ENCODE measurements around the gene PRR20G. TPM values are rescaled to one million over a fixed set of nuclear protein-coding genes. Genes with fewer than 3 reads are reported as not detected.

PRR20G gene
- total RNA-seq, 2 donors from 2014 or later: not detected

DNA sequence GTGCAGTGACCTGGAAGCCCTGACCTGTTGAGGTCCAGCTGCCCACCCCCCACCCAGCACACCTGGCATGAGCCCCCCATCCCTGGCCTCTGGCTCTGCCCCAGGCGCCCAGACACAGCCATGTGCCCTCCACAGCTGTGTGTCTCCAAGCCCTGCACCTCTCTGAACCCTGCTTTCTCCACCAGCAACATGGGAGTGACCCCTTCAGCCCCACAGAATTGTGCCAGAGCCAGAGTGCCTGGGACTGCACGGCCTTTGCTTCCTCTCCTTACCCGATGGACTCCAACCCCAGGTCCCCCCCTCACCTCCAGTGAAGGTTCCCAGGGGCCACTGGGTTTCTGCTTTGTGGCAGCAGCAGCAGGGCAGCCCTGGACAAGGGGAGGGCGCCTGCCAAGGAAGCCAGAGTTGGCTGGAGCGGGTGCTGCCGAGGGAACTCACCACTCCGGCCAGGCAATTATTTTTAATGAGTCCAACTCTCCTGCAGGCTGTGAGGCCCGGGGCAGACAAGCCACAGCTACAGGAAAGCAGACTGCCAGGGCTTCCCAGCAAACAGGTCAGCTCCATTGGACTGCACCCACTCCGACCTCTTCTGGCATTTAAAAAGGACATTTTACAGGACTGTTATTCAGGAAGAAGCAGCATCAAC, 24.1 kb downstream of the PRR20G start:
- Histone ChIP-seq H3K4me1 (no peaks in the 10 kb centered on the region), H3K27me3 (no peaks in the 10 kb centered on the region), H3K9ac (ENCODE audit: low read depth in 2 of 2, low read length in 2 of 2) (no peak overlapping the region), H3K4me3 (no peak overlapping the region), H3K9me3 (no peaks in the 10 kb centered on the region), H3K36me3 (no peaks in the 10 kb centered on the region), H3K27ac (no peak overlapping the region)
- no peak for DNase-seq
- TF ChIP-seq, protein P1, sequence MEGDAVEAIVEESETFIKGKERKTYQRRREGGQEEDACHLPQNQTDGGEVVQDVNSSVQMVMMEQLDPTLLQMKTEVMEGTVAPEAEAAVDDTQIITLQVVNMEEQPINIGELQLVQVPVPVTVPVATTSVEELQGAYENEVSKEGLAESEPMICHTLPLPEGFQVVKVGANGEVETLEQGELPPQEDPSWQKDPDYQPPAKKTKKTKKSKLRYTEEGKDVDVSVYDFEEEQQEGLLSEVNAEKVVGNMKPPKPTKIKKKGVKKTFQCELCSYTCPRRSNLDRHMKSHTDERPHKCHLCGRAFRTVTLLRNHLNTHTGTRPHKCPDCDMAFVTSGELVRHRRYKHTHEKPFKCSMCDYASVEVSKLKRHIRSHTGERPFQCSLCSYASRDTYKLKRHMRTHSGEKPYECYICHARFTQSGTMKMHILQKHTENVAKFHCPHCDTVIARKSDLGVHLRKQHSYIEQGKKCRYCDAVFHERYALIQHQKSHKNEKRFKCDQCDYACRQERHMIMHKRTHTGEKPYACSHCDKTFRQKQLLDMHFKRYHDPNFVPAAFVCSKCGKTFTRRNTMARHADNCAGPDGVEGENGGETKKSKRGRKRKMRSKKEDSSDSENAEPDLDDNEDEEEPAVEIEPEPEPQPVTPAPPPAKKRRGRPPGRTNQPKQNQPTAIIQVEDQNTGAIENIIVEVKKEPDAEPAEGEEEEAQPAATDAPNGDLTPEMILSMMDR (IDR thresholded peaks at IDR 0.05): no peak
- intact Hi-C loops (cut with DNase I): no loop called here

DNA sequence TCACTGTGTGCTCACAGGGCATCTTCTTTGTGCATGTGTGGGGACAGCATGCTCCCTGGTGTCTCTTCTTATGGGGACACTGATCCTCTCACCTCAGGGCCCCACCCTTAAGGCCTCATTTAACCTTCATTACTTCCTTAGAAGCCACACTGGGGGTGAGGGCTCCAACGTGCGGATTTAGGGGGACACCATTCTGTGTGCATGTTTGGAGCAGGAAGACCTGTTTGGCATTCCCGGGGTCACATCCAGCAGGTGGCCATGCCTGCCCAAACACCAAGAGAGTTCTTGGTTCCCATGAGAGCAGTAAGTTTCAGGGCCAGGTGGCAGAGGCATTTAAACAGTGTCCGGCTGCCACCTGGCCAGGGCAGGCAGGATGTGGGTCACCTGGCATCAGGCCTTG, 24.8 kb downstream of the PRR20G start:
- H3K4me3 ChIP-seq: no peak overlapping the region
- no peaks in the 10 kb centered on the region for H3K9me3 ChIP-seq
- H3K9ac ChIP-seq (ENCODE audit: low read depth in 2 of 2, low read length in 2 of 2): no peak overlapping the region
- no peak overlapping the region for H3K27ac ChIP-seq
- DNase-seq: no peak
- no peaks in the 10 kb centered on the region for H3K4me1 ChIP-seq
- H3K27me3 ChIP-seq: no peaks in the 10 kb centered on the region
- H3K36me3 ChIP-seq: no peaks in the 10 kb centered on the region
- intact Hi-C loops (cut with DNase I): no loop called here
- TF ChIP-seq, protein P1 (IDR thresholded peaks at IDR 0.05): no peak

DNA sequence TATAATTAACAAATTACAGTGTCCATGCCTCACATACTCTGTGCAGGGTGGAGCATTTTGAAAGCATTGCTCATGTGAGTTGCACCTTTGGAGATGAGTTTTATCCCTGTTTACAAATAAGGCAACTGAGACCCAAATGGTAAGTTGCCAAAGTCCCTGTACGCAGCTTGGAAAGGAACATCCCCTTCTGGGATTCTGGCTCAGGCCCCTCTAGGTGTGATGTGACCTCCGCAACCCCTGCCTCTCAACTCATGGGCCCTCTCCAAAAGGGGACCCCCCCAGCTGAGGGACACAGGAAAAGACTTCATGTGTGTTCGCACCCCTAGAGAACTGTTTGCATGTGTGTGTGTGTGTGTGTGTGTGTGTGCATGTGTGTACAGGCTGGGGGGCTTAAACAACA, 25.3 kb downstream of the PRR20G start:
- Histone ChIP-seq H3K9ac (ENCODE audit: low read depth in 2 of 2, low read length in 2 of 2) (no peak overlapping the region), H3K27me3 (no peaks in the 10 kb centered on the region), H3K36me3 (no peaks in the 10 kb centered on the region), H3K4me1 (no peaks in the 10 kb centered on the region), H3K27ac (no peak overlapping the region), H3K4me3 (no peak overlapping the region), H3K9me3 (no peaks in the 10 kb centered on the region)
- TF ChIP-seq, protein P1 (IDR thresholded peaks at IDR 0.05): no peak
- no peak for DNase-seq
- intact Hi-C loops (cut with DNase I): no loop called here

DNA sequence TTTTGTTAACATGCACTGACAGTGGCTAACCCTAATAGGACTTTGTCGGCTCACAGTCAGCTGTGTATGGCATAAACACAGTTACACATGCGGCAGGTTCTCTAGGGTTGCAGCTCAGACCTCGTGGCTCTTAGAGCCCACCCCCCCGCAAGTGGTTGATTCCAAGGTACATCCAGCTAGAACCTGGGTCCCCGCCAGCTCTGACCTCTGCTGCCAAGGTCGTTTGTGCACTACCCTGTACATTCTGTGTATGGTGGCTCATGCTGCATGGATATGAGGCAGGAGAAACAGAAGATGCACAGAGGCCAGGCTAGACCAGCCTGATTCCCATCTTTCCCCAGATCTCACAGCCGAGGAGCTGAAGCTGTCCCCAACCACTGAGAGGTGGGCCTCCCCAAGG, 25.9 kb downstream of the PRR20G start:
- H3K4me3 ChIP-seq: no peak overlapping the region
- TF ChIP-seq, protein P1 (IDR thresholded peaks at IDR 0.05): no peak
- DNase-seq: no peak
- no peaks in the 10 kb centered on the region for H3K36me3 ChIP-seq
- H3K9ac ChIP-seq (ENCODE audit: low read depth in 2 of 2, low read length in 2 of 2): no peak overlapping the region
- H3K27me3 ChIP-seq: no peaks in the 10 kb centered on the region
- intact Hi-C loops (cut with DNase I): no loop called here
- no peaks in the 10 kb centered on the region for H3K9me3 ChIP-seq
- H3K4me1 ChIP-seq: no peaks in the 10 kb centered on the region
- H3K27ac ChIP-seq: no peak overlapping the region

DNA sequence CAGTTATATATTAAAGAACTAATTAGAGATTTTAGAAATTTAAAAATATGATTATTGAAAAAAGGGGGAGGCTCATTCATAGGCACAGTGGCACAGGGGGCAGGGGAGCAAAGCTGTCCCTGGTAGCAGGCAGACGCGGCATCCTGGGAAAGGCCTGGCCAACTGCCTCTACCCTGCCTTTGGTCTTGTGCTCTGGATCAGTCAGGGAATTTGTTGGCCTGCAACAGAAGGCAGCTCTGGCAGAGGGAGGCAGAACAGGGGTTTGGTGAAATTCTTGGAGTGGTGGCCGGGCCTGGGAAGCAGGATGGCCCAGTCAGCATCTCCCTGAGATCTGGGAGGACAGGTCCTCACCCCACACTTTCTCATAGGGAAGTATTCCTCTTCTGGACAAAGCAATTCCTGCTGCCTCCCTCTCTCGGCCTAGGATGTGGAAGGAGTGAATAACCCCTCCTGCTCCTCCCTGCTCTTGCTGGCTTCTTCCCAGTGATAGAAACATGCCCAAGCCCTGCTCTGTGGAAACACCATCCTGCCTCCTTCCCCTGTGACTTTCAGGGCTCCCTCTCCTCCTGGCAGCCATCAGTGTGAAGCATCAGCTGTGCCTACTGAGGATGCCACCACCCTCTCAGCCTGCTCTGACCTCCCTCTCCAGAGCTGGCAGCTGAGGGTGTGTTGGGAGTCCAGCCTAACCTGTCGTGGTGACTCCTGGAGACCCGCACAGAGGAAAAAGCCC, 26.9 kb downstream of the PRR20G start:
- H3K9ac ChIP-seq (ENCODE audit: low read depth in 2 of 2, low read length in 2 of 2): no peak overlapping the region
- intact Hi-C loops (cut with DNase I): no loop called here
- no peak for DNase-seq
- no peak overlapping the region for H3K4me3 ChIP-seq
- H3K27me3 ChIP-seq: no peaks in the 10 kb centered on the region
- no peaks in the 10 kb centered on the region for H3K9me3 ChIP-seq
- no peaks in the 10 kb centered on the region for H3K4me1 ChIP-seq
- H3K36me3 ChIP-seq: no peaks in the 10 kb centered on the region
- TF ChIP-seq, protein P1 (IDR thresholded peaks at IDR 0.05): no peak
- no peak overlapping the region for H3K27ac ChIP-seq

All from colonic mucosa (tissue), 4 donors.